Smooth muscle cell of the umbilical artery (primary cell): ENCODE data around the gene DTNBP1. TPM values are rescaled to one million over a fixed set of nuclear protein-coding genes. Genes with fewer than 3 reads are reported as not detected.

Experiments used
- total RNA-seq: library from RNA; depleted of rRNA; stranded (reverse); fragments of >200 nt; gene quantifications from 2 replicates; pipeline ENCODE4 v1.2.3, GENCODE V29; 2014

The DTNBP1 gene, protein sequence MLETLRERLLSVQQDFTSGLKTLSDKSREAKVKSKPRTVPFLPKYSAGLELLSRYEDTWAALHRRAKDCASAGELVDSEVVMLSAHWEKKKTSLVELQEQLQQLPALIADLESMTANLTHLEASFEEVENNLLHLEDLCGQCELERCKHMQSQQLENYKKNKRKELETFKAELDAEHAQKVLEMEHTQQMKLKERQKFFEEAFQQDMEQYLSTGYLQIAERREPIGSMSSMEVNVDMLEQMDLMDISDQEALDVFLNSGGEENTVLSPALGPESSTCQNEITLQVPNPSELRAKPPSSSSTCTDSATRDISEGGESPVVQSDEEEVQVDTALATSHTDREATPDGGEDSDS
- 7.5 and 8.3 TPM in 2 replicates for total RNA-seq

DNA sequence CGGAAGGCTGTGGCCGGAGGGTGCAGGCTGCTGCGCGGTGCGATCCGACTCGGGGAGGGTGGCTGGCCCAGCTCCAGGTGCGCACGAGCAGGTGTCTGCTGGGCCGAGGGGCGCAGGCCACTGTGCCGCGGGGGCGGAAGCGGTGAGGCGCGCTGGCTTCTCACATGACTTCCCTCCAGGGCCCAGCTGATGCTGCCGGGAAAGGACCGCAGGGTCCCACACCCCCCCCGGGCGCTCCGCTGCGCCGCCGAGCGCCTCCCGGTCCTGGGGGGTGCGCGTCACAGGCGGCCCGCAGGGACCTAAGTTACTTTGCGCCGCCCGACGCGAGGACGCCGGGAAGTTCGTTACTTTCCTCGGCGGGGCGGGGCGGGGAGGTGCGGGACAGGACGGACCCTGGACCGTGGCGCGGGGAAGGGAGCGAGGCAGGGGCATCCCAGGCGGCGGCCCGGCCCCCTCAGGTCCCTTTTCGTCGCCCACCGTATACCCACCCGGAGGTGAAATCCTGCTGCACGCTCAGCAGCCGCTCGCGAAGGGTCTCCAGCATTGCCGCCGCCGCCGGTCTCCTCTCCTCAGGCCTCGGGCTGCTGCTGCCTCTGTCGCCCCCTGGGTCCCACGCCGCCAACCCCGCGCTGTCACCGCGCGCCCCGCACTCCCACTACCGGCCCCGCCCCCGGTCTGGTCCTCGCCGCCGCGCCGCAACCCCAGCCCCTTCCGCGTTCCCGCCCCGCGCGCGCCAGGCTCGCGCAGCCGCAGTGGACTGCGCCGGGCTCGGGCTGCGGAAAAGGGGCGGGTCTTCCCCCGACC lies at the start of gene DTNBP1:
DTNBP1 (minus strand) TSS at position 703 of the 804 bp plus-strand sequence; CDS start at position 544, 159 bp downstream.

